H9 (cell line): Measurements from ENCODE around the gene RBMS3. TPM values are rescaled to one million over a fixed set of nuclear protein-coding genes. Genes with fewer than 3 reads are reported as not detected.

ENCODE experiments used
- DNase-seq: peaks from one replicate; pipeline ENCODE4 v3.0.0-alpha.2; 2017
- H2AFZ ChIP-seq: one replicate; pipeline ENCODE4 v1.6.1; 2013; ENCODE audit warnings: mild to moderate bottlenecking, low read length, control low read depth, moderate library complexity
- H2AK5ac ChIP-seq: 2 replicates; pipeline ENCODE4 v1.6.1; 2013; ENCODE audit warnings: low read length, control low read depth, mixed read lengths; ENCODE audit not compliant: insufficient read length
- H2BK120ac ChIP-seq: one replicate; pipeline ENCODE4 v1.6.1; 2013; ENCODE audit warnings: low read depth, mild to moderate bottlenecking, low read length, control low read depth, inconsistent platforms; ENCODE audit not compliant: poor library complexity, severe bottlenecking
- H2BK12ac ChIP-seq: 2 replicates; pipeline ENCODE4 v1.6.1; 2013; ENCODE audit warnings: low read length, control low read depth, mixed read lengths, low read depth; ENCODE audit not compliant: insufficient read length
- H2BK15ac ChIP-seq: 2 replicates; pipeline ENCODE4 v1.6.1; 2013; ENCODE audit warnings: low read depth, low read length, control low read depth
- H2BK20ac ChIP-seq: one replicate; pipeline ENCODE4 v1.6.1; 2013; ENCODE audit warnings: low read depth, mild to moderate bottlenecking, low read length, control low read depth, inconsistent platforms; ENCODE audit not compliant: poor library complexity, severe bottlenecking
- H2BK5ac ChIP-seq: 2 replicates; pipeline ENCODE4 v1.6.1; 2013; ENCODE audit warnings: low read length, control low read depth, mixed read lengths; ENCODE audit not compliant: insufficient read length
- H3K14ac ChIP-seq: 2 replicates; pipeline ENCODE4 v1.6.1; 2013; ENCODE audit warnings: low read length, control low read depth; ENCODE audit not compliant: insufficient read depth
- H3K18ac ChIP-seq: 2 replicates; pipeline ENCODE4 v1.6.1; 2013; ENCODE audit warnings: low read depth, mild to moderate bottlenecking, mixed read lengths, low read length, control low read depth; ENCODE audit not compliant: insufficient read length
- H3K23ac ChIP-seq: 2 replicates; pipeline ENCODE4 v1.6.1; 2013; ENCODE audit warnings: low read length, control low read depth, mixed read lengths, low read depth; ENCODE audit not compliant: insufficient read length
- H3K23me2 ChIP-seq: 2 replicates; pipeline ENCODE4 v1.6.1; 2013; ENCODE audit warnings: low read depth, mild to moderate bottlenecking, mixed read lengths, low read length, control low read depth; ENCODE audit not compliant: insufficient read length, poor library complexity, severe bottlenecking
- H3K27ac ChIP-seq: 2 replicates; pipeline ENCODE4 v1.5.1; 2013; ENCODE audit warnings: low read length, control low read depth, mixed read lengths, low read depth; ENCODE audit not compliant: insufficient read length
- H3K27me3 ChIP-seq: 2 replicates; pipeline ENCODE4 v1.6.1; 2013; ENCODE audit warnings: low read length, control low read depth, inconsistent platforms; ENCODE audit not compliant: insufficient read depth
- H3K4ac ChIP-seq: 2 replicates; pipeline ENCODE4 v1.6.1; 2013; ENCODE audit warnings: low read depth, mild to moderate bottlenecking, control low read depth, inconsistent platforms, low read length, moderate library complexity
- H3K4me1 ChIP-seq: 2 replicates; pipeline ENCODE4 v1.6.1; 2013; ENCODE audit warnings: low read length, control low read depth, inconsistent platforms; ENCODE audit not compliant: insufficient read depth
- H3K4me2 ChIP-seq: 2 replicates; pipeline ENCODE4 v1.6.1; 2013; ENCODE audit warnings: low read length, control low read depth, mixed read lengths; ENCODE audit not compliant: insufficient read length, insufficient read depth
- H3K56ac ChIP-seq: 2 replicates; pipeline ENCODE4 v1.6.1; 2013; ENCODE audit warnings: low read depth, mild to moderate bottlenecking, mixed read lengths, low read length, control low read depth; ENCODE audit not compliant: insufficient read length
- H3K79me1 ChIP-seq: 2 replicates; pipeline ENCODE4 v1.6.1; 2013; ENCODE audit warnings: low read depth, mild to moderate bottlenecking, moderate library complexity, low read length, control low read depth, inconsistent platforms; ENCODE audit not compliant: insufficient read depth, poor library complexity, severe bottlenecking
- H3K79me2 ChIP-seq: 2 replicates; pipeline ENCODE4 v1.6.1; 2013; ENCODE audit warnings: low read length, control low read depth, inconsistent platforms; ENCODE audit not compliant: insufficient read depth
- H3K9ac ChIP-seq: 2 replicates; pipeline ENCODE4 v1.6.1; 2013; ENCODE audit warnings: low read length, control low read depth, mixed read lengths; ENCODE audit not compliant: insufficient read length; ENCODE audit errors: extremely low read depth
- H3K9me3 ChIP-seq: one replicate; pipeline ENCODE4 v1.6.1; 2013; ENCODE audit warnings: low read depth, low read length, inconsistent platforms; ENCODE audit not compliant: control insufficient read depth
- H3T11ph ChIP-seq: one replicate; pipeline ENCODE4 v1.6.1; 2013; ENCODE audit warnings: mild to moderate bottlenecking, low read length, control low read depth, inconsistent platforms
- H4K20me1 ChIP-seq: one replicate; pipeline ENCODE4 v1.6.1; 2013; ENCODE audit not compliant: control insufficient read depth, insufficient read length, insufficient read depth
- H4K5ac ChIP-seq: 2 replicates; pipeline ENCODE4 v1.6.1; 2013; ENCODE audit warnings: low read depth, mild to moderate bottlenecking, mixed read lengths, low read length, control low read depth; ENCODE audit not compliant: insufficient read length
- H4K8ac ChIP-seq: replicated peaks from 2 replicates; pipeline ENCODE4 v1.6.1; 2013; ENCODE audit warnings: low read length, control low read depth, mixed read lengths, low read depth; ENCODE audit not compliant: insufficient read length
- H4K91ac ChIP-seq: 2 replicates; pipeline ENCODE4 v1.6.1; 2013; ENCODE audit warnings: low read depth, mild to moderate bottlenecking, moderate library complexity, mixed read lengths, low read length, control low read depth; ENCODE audit not compliant: insufficient read length
- H3K27ac Mint-ChIP-seq, 3 experiments: 2 replicates in 2 of 3; 3 replicates in 1 of 3; pipeline ENCODE4 v1.8.0; 2020 to 2021; ENCODE audit warnings: mixed read lengths in 3 of 3, mild to moderate bottlenecking in 1 of 3, moderate library complexity in 1 of 3
- H3K27me3 Mint-ChIP-seq: 2 replicates; pipeline ENCODE4 v1.8.0; 2021; ENCODE audit warnings: low read depth, mild to moderate bottlenecking, moderate library complexity, mixed read lengths
- H3K36me3 Mint-ChIP-seq, 3 experiments: 2 replicates in 2 of 3; 3 replicates in 1 of 3; pipeline ENCODE4 v1.8.0; 2020 to 2021; ENCODE audit warnings: low read depth in 3 of 3, mixed read lengths in 3 of 3; ENCODE audit not compliant: insufficient read depth in 1 of 3
- H3K4me1 Mint-ChIP-seq, 2 experiments: 2 replicates each; pipeline ENCODE4 v1.8.0; 2020; ENCODE audit warnings: mixed read lengths in 2 of 2
- H3K4me3 Mint-ChIP-seq, 2 experiments: 2 replicates in 1 of 2; 3 replicates in 1 of 2; pipeline ENCODE4 v1.8.0; 2020 to 2021; ENCODE audit warnings: mild to moderate bottlenecking in 2 of 2, mixed read lengths in 2 of 2, moderate library complexity in 1 of 2
- H3K9me3 Mint-ChIP-seq, 2 experiments: 2 replicates in 1 of 2; 3 replicates in 1 of 2; pipeline ENCODE4 v1.8.0; 2020; ENCODE audit warnings: mild to moderate bottlenecking in 2 of 2, mixed read lengths in 2 of 2, moderate library complexity in 1 of 2
- CTCF ChIP-seq: fragments of 200-600 bp; sonication (generic); conservative IDR thresholded peaks from 3 replicates; pipeline ENCODE4 v1.8.0; 2021; ENCODE audit warnings: antibody characterized with exemption, mild to moderate bottlenecking
- WGBS: extraction: QIAGEN DNeasy Blood & Tissue Kit; methylation state at CpG from one replicate; pipeline ENCODE4 v1.1.7; 2013; ENCODE audit warnings: missing lambda C conversion rate, low lambda C conversion rate, mixed read lengths; ENCODE audit not compliant: insufficient read length; ENCODE audit errors: extremely low coverage; 5-methylcytosine and 5-hydroxymethylcytosine counted together
- total RNA-seq: library from RNA; stranded (reverse); gene quantifications from 2 replicates; pipeline ENCODE4 v1.2.1, GENCODE V29; 2021

RBMS3 gene
- total RNA-seq, 1 experiment from 2014 or later = 8.1 TPM

GRCh38 chr3:29646043-29646442 lies 365.2 kb downstream of the RBMS3 start:
- Histone ChIP-seq H3T11ph (no peak overlapping the region), H4K5ac (no peak overlapping the region), H2BK20ac (no peak overlapping the region), H4K8ac (no peak overlapping the region), H2AK5ac (no peak overlapping the region), H4K20me1 (no peaks in the 10 kb centered on the region), H3K23me2 (no peaks in the 10 kb centered on the region), H2BK12ac (no peak overlapping the region), H2BK15ac (no peak overlapping the region), H2BK120ac (no peak overlapping the region), H3K23ac (no peak overlapping the region), H3K18ac (no peak overlapping the region), H3K27me3 (no peaks in the 10 kb centered on the region), H3K27ac (no peak overlapping the region), H2BK5ac (no peak overlapping the region), H3K4ac (no peak overlapping the region), H3K4me1 (no peaks in the 10 kb centered on the region), H3K9me3 (no peaks in the 10 kb centered on the region), H3K9ac (no peak overlapping the region), H3K14ac (no peak overlapping the region), H3K56ac (no peak overlapping the region), H3K79me1 (no peaks in the 10 kb centered on the region), H3K4me2 (no peak overlapping the region), H4K91ac (no peak overlapping the region), H2AFZ (no peak overlapping the region), H3K79me2 (0 out of 2 replicates have a peak, but pooled peaks cover 2% of the 10 kb centered on the region)
- no peak for TF ChIP-seq CTCF
- H3K4me3 Mint-ChIP-seq = no peak overlapping the region
- H3K4me1 Mint-ChIP-seq = peaks cover 10 to 14% of the 10 kb centered on the region in 2 experiments
- no peaks in the 10 kb centered on the region for H3K27me3 Mint-ChIP-seq
- H3K36me3 Mint-ChIP-seq = no peaks in the 10 kb centered on the region
- H3K9me3 Mint-ChIP-seq = no peaks in the 10 kb centered on the region
- WGBS = no CpG with 5 or more reads among the region's 1 CpG
- DNase-seq = no peak
- no peak overlapping the region for H3K27ac Mint-ChIP-seq
